Stimulated activated CD4-positive, alpha-beta T cell treated with anti-CD3 and anti-CD28 coated beads, Interleukin-2, amount 100 ng/mL, for 24 hours (primary cell): ENCODE results near the gene RNF208.
"Not testable (repeated sequence)": the region's sequence is repeated elsewhere in the genome, so short reads cannot be mapped to it uniquely, and the experiment has no call there.

Source experiments
- DNase-seq, 2 donors: peaks; one replicate each; pipeline ENCODE4 v3.0.0-alpha.2; 2020

Gene RNF208

GRCh38 chr9:137252555-137253506 lies 30.8 kb upstream of the RNF208 start:
- DNase-seq, result no peak

- no peak for DNase-seq
Measured at GRCh38 chr9:137251490-137252268, 29.6 kb upstream of the RNF208 start.

GRCh38 chr9:137251194-137251461 lies 29.1 kb upstream of the RNF208 start, which contains the start of gene STPG3:
TSS of gene STPG3 (plus strand) at chr9:137251286. CDS start at chr9:137251287, 1 bp downstream.
- no peak for DNase-seq

GRCh38 chr9:137250329-137251193 lies 28.5 kb upstream of the RNF208 start:
- DNase-seq, result no peak

GRCh38 chr9:137247916-137248175 lies 25.8 kb upstream of the RNF208 start:
- DNase-seq, result no peak

- DNase-seq, result no peak
Measured at GRCh38 chr9:137247135-137247915, 25.3 kb upstream of the RNF208 start.

- no peak for DNase-seq
Measured at GRCh38 chr9:137245450-137246421, 23.7 kb upstream of the RNF208 start.

GRCh38 chr9:137244486-137245449 lies 22.7 kb upstream of the RNF208 start:
- DNase-seq, result peak in 1 of 2 donors; percentile 42

- DNase-seq, result peak in 1 of 2 donors; percentile 42
Measured at GRCh38 chr9:137243626-137244485, 21.8 kb upstream of the RNF208 start.

GRCh38 chr9:137243266-137243625 lies 21.2 kb upstream of the RNF208 start:
- DNase-seq, result not testable (repeated sequence)

- no peak for DNase-seq
Measured at GRCh38 chr9:137242269-137243203, 20.5 kb upstream of the RNF208 start.

GRCh38 chr9:137241490-137242268 lies 19.6 kb upstream of the RNF208 start:
- DNase-seq, result peak; percentile 73 to 75

- DNase-seq, result peak; percentile 94 to 96
Measured at GRCh38 chr9:137240841-137241489, 18.9 kb upstream of the RNF208 start, which contains the start of gene TUBB4B. TSS of gene TUBB4B (plus strand) at chr9:137241287. CDS start at chr9:137241361, 74 bp downstream.

- peak; percentile 68 to 74 for DNase-seq
Measured at GRCh38 chr9:137240318-137240840, 18.3 kb upstream of the RNF208 start.

- not testable (repeated sequence) for DNase-seq
Measured at GRCh38 chr9:137239541-137240200, 17.6 kb upstream of the RNF208 start.
